H1 (cell line): ENCODE results near the gene KCNMA1. TPM values are rescaled to one million over a fixed set of nuclear protein-coding genes. Genes with fewer than 3 reads are reported as not detected.

Experiments
- CTCF ChIA-PET: fragments of 300-600 bp; sonication (Branson Sonifier 250); formaldehyde crosslinking; loops from one replicate; lab custom pipeline; 2021; ENCODE audit not compliant: partially characterized antibody; lab: Charles Lee
- POLR2A ChIA-PET: fragments of 300-600 bp; sonication (Branson Sonifier 250); formaldehyde crosslinking; loops from one replicate; lab custom pipeline; 2021; ENCODE audit warnings: inconsistent platforms; ENCODE audit not compliant: partially characterized antibody; lab: Charles Lee
- DNase-seq, 2 experiments: peaks; one replicate each; pipeline versions ENCODE4 v3.0.0 to v3.0.0-alpha.2; 2010 to 2022; ENCODE audit warnings: low spot score in 2 of 2, low read depth in 1 of 2, mixed read lengths in 1 of 2
- FAIRE-seq: peaks from 2 replicates; lab custom pipeline; 2011; peaks lifted over from hg19 to GRCh38; lab: Jason Lieb, UNC
- H2AFZ ChIP-seq: 2 replicates; pipeline ENCODE4 v1.8.1; 2012; ENCODE audit warnings: low read length, inconsistent platforms
- H2AK5ac ChIP-seq: 2 replicates; pipeline ENCODE4 v1.6.1; 2013; ENCODE audit warnings: low read depth, low read length
- H2BK120ac ChIP-seq: replicated peaks from 2 replicates; pipeline ENCODE3; 2013; ENCODE audit warnings: low read depth, low read length, inconsistent platforms
- H2BK12ac ChIP-seq: 2 replicates; pipeline ENCODE4 v1.6.1; 2013; ENCODE audit warnings: low read depth, low read length
- H2BK15ac ChIP-seq: 2 replicates; pipeline ENCODE4 v1.6.1; 2013; ENCODE audit warnings: low read length
- H2BK20ac ChIP-seq: 2 replicates; pipeline ENCODE4 v1.6.1; 2013; ENCODE audit warnings: low read length
- H2BK5ac ChIP-seq: 2 replicates; pipeline ENCODE4 v1.6.1; 2013; ENCODE audit warnings: low read depth, low read length
- H3K14ac ChIP-seq: 2 replicates; pipeline ENCODE4 v1.6.1; 2013; ENCODE audit warnings: inconsistent platforms; ENCODE audit not compliant: insufficient read length
- H3K18ac ChIP-seq: 2 replicates; pipeline ENCODE4 v1.6.1; 2013; ENCODE audit warnings: low read length; ENCODE audit errors: extremely low read depth
- H3K23ac ChIP-seq: 2 replicates; pipeline ENCODE4 v1.6.1; 2013; ENCODE audit warnings: inconsistent platforms; ENCODE audit not compliant: insufficient read length
- H3K23me2 ChIP-seq: 2 replicates; pipeline ENCODE4 v1.6.1; 2013; ENCODE audit warnings: low read depth, low read length
- H3K27ac ChIP-seq: 2 replicates; pipeline ENCODE4 v1.6.1; 2011; ENCODE audit warnings: low read depth, low read length, inconsistent platforms
- H3K27me3 ChIP-seq, 4 experiments: replicated peaks in 1 of 4; 1 replicate in 1 of 4; 2 replicates in 3 of 4; pipeline versions ENCODE4 v1.6.1 to v1.8.1; 2011 to 2013; ENCODE audit warnings: low read length in 3 of 4, mild to moderate bottlenecking in 3 of 4, inconsistent platforms in 2 of 4, mixed read lengths in 2 of 4, moderate library complexity in 1 of 4; ENCODE audit not compliant: control insufficient read depth in 3 of 4, insufficient read depth in 3 of 4; ENCODE audit errors: extremely low read depth in 1 of 4
- H3K36me3 ChIP-seq, 4 experiments: 2 replicates each; pipeline versions ENCODE4 v1.6.1 to v1.8.1; 2011 to 2013; ENCODE audit warnings: mild to moderate bottlenecking in 4 of 4, low read length in 3 of 4, moderate library complexity in 2 of 4, control low read depth in 1 of 4, inconsistent platforms in 1 of 4; ENCODE audit not compliant: insufficient read depth in 4 of 4, control insufficient read depth in 2 of 4
- H3K4ac ChIP-seq: replicated peaks from 2 replicates; pipeline ENCODE3; 2013; ENCODE audit warnings: low read length, low read depth, mixed read lengths, inconsistent platforms; ENCODE audit not compliant: insufficient read length
- H3K4me1 ChIP-seq, 4 experiments: replicated peaks in 1 of 4; 1 replicate in 1 of 4; 2 replicates in 3 of 4; pipeline versions ENCODE4 v1.6.1 to v1.8.1; 2011 to 2013; ENCODE audit warnings: low read length in 3 of 4, inconsistent platforms in 2 of 4, mixed read lengths in 1 of 4; ENCODE audit not compliant: insufficient read depth in 4 of 4, control insufficient read depth in 3 of 4
- H3K4me2 ChIP-seq, 2 experiments: 2 replicates each; pipeline versions ENCODE4 v1.6.1 to v1.8.1; 2011 to 2013; ENCODE audit warnings: low read depth in 2 of 2, low read length in 2 of 2, control low read depth in 1 of 2, inconsistent platforms in 1 of 2, mild to moderate bottlenecking in 1 of 2; ENCODE audit not compliant: insufficient read depth in 1 of 2
- H3K4me3 ChIP-seq, 4 experiments: fragments of 200-600, 300-600 bp in 1 of 4; sonication (generic), shearing (Covaris generic), sonication (Bioruptor Twin) in 1 of 4; 2 replicates each; pipeline versions ENCODE4 v1.5.1 to v1.8.1; 2011 to 2016; ENCODE audit warnings: low read length in 4 of 4, low read depth in 3 of 4, control low read depth in 2 of 4, inconsistent platforms in 2 of 4, mild to moderate bottlenecking in 2 of 4, mixed read lengths in 1 of 4, moderate library complexity in 1 of 4; ENCODE audit not compliant: insufficient read depth in 2 of 4; ENCODE audit errors: extremely low read depth in 1 of 4
- H3K56ac ChIP-seq: replicated peaks from 2 replicates; pipeline ENCODE3; 2013; ENCODE audit warnings: low read depth, mild to moderate bottlenecking, mixed read lengths, low read length, inconsistent platforms; ENCODE audit not compliant: insufficient read length
- H3K79me1 ChIP-seq: 2 replicates; pipeline ENCODE4 v1.6.1; 2013; ENCODE audit warnings: low read depth, low read length, control low read depth
- H3K79me2 ChIP-seq, 2 experiments: 2 replicates each; pipeline versions ENCODE4 v1.6.1 to v1.8.1; 2012 to 2013; ENCODE audit warnings: low read length in 2 of 2, mild to moderate bottlenecking in 2 of 2, inconsistent platforms in 1 of 2; ENCODE audit not compliant: insufficient read depth in 2 of 2, control insufficient read depth in 1 of 2
- H3K9ac ChIP-seq, 4 experiments: replicated peaks in 1 of 4; 1 replicate in 1 of 4; 2 replicates in 3 of 4; pipeline versions ENCODE4 v1.6.1 to v1.8.1; 2011 to 2013; ENCODE audit warnings: low read depth in 3 of 4, low read length in 3 of 4, control low read depth in 2 of 4, mild to moderate bottlenecking in 2 of 4, moderate library complexity in 2 of 4, inconsistent platforms in 1 of 4; ENCODE audit errors: extremely low read depth in 1 of 4
- H3K9me3 ChIP-seq, 2 experiments: 2 replicates each; pipeline versions ENCODE4 v1.6.1 to v1.8.1; 2012 to 2013; ENCODE audit warnings: mild to moderate bottlenecking in 2 of 2, moderate library complexity in 2 of 2, control low read depth in 1 of 2, inconsistent platforms in 1 of 2, low read depth in 1 of 2, low read length in 1 of 2, mixed read lengths in 1 of 2; ENCODE audit not compliant: insufficient read depth in 2 of 2
- H4K20me1 ChIP-seq, 2 experiments: replicated peaks in 1 of 2; 2 replicates each; pipeline versions ENCODE3 to v1.8.1; 2011 to 2013; ENCODE audit warnings: inconsistent platforms in 2 of 2, low read length in 2 of 2, mild to moderate bottlenecking in 1 of 2; ENCODE audit not compliant: insufficient read depth in 2 of 2, control insufficient read depth in 1 of 2
- H4K5ac ChIP-seq: 2 replicates; pipeline ENCODE4 v1.6.1; 2013; ENCODE audit warnings: low read length, low read depth, mixed read lengths, inconsistent platforms; ENCODE audit not compliant: insufficient read length
- H4K8ac ChIP-seq: 2 replicates; pipeline ENCODE4 v1.8.0; 2013; ENCODE audit warnings: mild to moderate bottlenecking, moderate library complexity, low read length, inconsistent platforms; ENCODE audit not compliant: insufficient read depth; ENCODE audit errors: extremely low read depth
- H4K91ac ChIP-seq: replicated peaks from 2 replicates; pipeline ENCODE3; 2013; ENCODE audit warnings: low read length, mixed read lengths, inconsistent platforms; ENCODE audit not compliant: insufficient read length
- ATF2 ChIP-seq: IDR thresholded peaks from 2 replicates; pipeline ENCODE4 v1.6.1; 2012; ENCODE audit warnings: low read length, inconsistent platforms
- ATF3 ChIP-seq: IDR thresholded peaks from 2 replicates; pipeline ENCODE4 v1.6.1; 2011; ENCODE audit warnings: low read depth, mild to moderate bottlenecking, low read length; ENCODE audit not compliant: insufficient read depth
- CEBPB ChIP-seq: IDR thresholded peaks from 2 replicates; pipeline ENCODE4 v1.6.1; 2012; ENCODE audit warnings: low read depth, low read length
- CREB1 ChIP-seq: IDR thresholded peaks from 2 replicates; pipeline ENCODE4 v1.6.1; 2012; ENCODE audit warnings: inconsistent platforms
- GABPA ChIP-seq: IDR thresholded peaks from 2 replicates; pipeline ENCODE4 v1.6.1; 2011; ENCODE audit warnings: mild to moderate bottlenecking, low read length, moderate library complexity, borderline replicate concordance; ENCODE audit not compliant: insufficient read depth
- HDAC6 ChIP-seq: IDR thresholded peaks from one replicate; pipeline ENCODE4 v1.7.1; 2012; ENCODE audit warnings: low read depth, mild to moderate bottlenecking, inconsistent platforms, low read length, moderate library complexity
- NANOG ChIP-seq: IDR thresholded peaks from 2 replicates; pipeline ENCODE4 v1.6.1; 2011; ENCODE audit warnings: low read length, low read depth, mild to moderate bottlenecking, inconsistent platforms; ENCODE audit not compliant: insufficient read depth, poor library complexity, severe bottlenecking
- POU5F1 ChIP-seq: IDR thresholded peaks from 2 replicates; pipeline ENCODE4 v1.6.1; 2011; ENCODE audit warnings: low read depth, mild to moderate bottlenecking, low read length, moderate library complexity
- TEAD4 ChIP-seq: IDR thresholded peaks from 2 replicates; pipeline ENCODE4 v1.6.1; 2012; ENCODE audit warnings: low read depth, low read length, inconsistent platforms, mixed read lengths
- USF2 ChIP-seq: IDR thresholded peaks from 2 replicates; pipeline ENCODE4 v1.6.1; 2011; ENCODE audit warnings: low read length, improper control_type of control experiment
- WGBS, 2 experiments: shearing (Covaris generic) in 1 of 2; methylation state at CpG; one replicate each; pipeline versions ENCODE4 v1.1.6 to v1.1.7; 2013 to 2015; ENCODE audit warnings: low lambda C conversion rate in 2 of 2, mixed read lengths in 2 of 2, inconsistent platforms in 1 of 2, low coverage in 1 of 2, missing lambda C conversion rate in 1 of 2; ENCODE audit not compliant: insufficient replicate concordance in 2 of 2, insufficient coverage in 1 of 2, insufficient read length in 1 of 2; ENCODE audit errors: extremely low coverage in 1 of 2, missing lambda C conversion rate in 1 of 2; 5-methylcytosine and 5-hydroxymethylcytosine counted together
- polyA plus RNA-seq, 7 experiments: library from polyadenylated mRNA; depleted of rRNA in 3 of 7; stranded (reverse) in 5 of 7; unstranded in 2 of 7; fragments of >200 nt in 5 of 7; fragments of 200-250 nt in 2 of 7; gene quantifications; 1 replicate in 5 of 7; 2 replicates in 1 of 7; 4 replicates in 1 of 7; pipeline versions ENCODE4 v1.2.1 to v1.2.3, GENCODE V29; 2011 to 2013; ENCODE audit warnings: missing spikeins in 2 of 7, mixed read lengths in 2 of 7
- total RNA-seq: library from RNA; stranded (reverse); fragmentation: NEBNext Ultra II Directional; extraction: Animal tissue kit (Norgen Biotek cat#: 25700); gene quantifications from 2 replicates; pipeline ENCODE4 v1.2.1, GENCODE V29; 2021

KCNMA1 gene
- total and polyA plus RNA-seq, 2 of the 8 experiments (the other 6 are each of a cell fraction or from before 2014, with no cell fraction given), result 10.2 to 11.1 TPM

- Histone ChIP-seq H4K91ac (no peak overlapping the region), H2BK5ac (no peak overlapping the region), H3K4me1 (no peaks in the 10 kb centered on the region), H3K23me2 (no peaks in the 10 kb centered on the region), H3K4ac (no peak overlapping the region), H3K18ac (no peak overlapping the region), H2BK15ac (no peak overlapping the region), H4K5ac (no peak overlapping the region), H2AK5ac (no peak overlapping the region), H4K20me1 (no peaks in the 10 kb centered on the region), H3K9me3 (no peaks in the 10 kb centered on the region), H3K4me3 (no peak overlapping the region), H3K4me2 (no peak overlapping the region), H3K79me1 (no peaks in the 10 kb centered on the region), H2AFZ (no peak overlapping the region), H3K36me3 (no peaks in the 10 kb centered on the region), H3K27ac (no peak overlapping the region), H2BK120ac (no peak overlapping the region), H3K23ac (no peak overlapping the region), H2BK20ac (no peak overlapping the region), H3K79me2 (no peaks in the 10 kb centered on the region), H3K9ac (no peak overlapping the region), H3K14ac (no peak overlapping the region), H2BK12ac (no peak overlapping the region), H3K27me3 (no peaks in the 10 kb centered on the region), H4K8ac (no peak overlapping the region), H3K56ac (no peak overlapping the region)
- no peak for FAIRE-seq
- TF ChIP-seq HDAC6, result no peak
- TF ChIP-seq NANOG, result no peak
- no peak for TF ChIP-seq GABPA
- TF ChIP-seq USF2, result no peak
- no peak for TF ChIP-seq CEBPB
- TF ChIP-seq CREB1, result no peak
- TF ChIP-seq TEAD4, result no peak
- no peak for TF ChIP-seq POU5F1
- no peak for TF ChIP-seq ATF3
- TF ChIP-seq ATF2, result no peak
- ChIA-PET POLR2A (no interaction called here), CTCF (interaction anchor here (0.8 to 1.9 kb wide), 4 partner anchors 10 to 981 kb away, joined by 3 to 5 read pairs (median 4); no protein-coding TSS in a partner anchor)
- DNase-seq, result no peak
- 89% methylated on average over 4 of the region's 4 CpGs; no CpG with 5 or more reads in 1 of the 2 experiments for WGBS, 2 experiments
These were observed 620.8 kb downstream of the KCNMA1 start for GRCh38 chr10:77016855-77017254.
